RWPE1 (cell line): Measurements from ENCODE around the gene EIF1B.

Experiments used
- CTCF ChIA-PET: fragments of 350-600 bp; sonication (Branson Sonifier 250); formaldehyde crosslinking; extraction: SDS; loops from one replicate; lab custom pipeline; 2021; lab: Yijun Ruan, JAX
- POLR2A ChIA-PET: fragments of 400-600 bp; formaldehyde crosslinking; extraction: SDS; loops from one replicate; lab custom pipeline; 2020; ENCODE audit warnings: antibody characterized with exemption; ENCODE audit not compliant: low non-redundant PET; lab: Yijun Ruan, JAX
- DNase-seq: peaks from one replicate; pipeline ENCODE4 v3.0.0; 2012; ENCODE audit warnings: low spot score
- H3K27ac ChIP-seq: fragments of 450-650 bp; 2 replicates; pipeline ENCODE4 v1.5.1; 2017
- CTCF ChIP-seq: fragments of 450-650 bp; conservative IDR thresholded peaks from 2 replicates; pipeline ENCODE4 v1.5.1; 2017; ENCODE audit warnings: low read depth, mild to moderate bottlenecking

The EIF1B gene

GRCh38 chr3:40355410-40355809, 45.9 kb downstream of the EIF1B start:
- no peak for TF ChIP-seq CTCF
- ChIA-PET POLR2A (no interaction called here), CTCF (no interaction called here)
- H3K27ac ChIP-seq: no peak overlapping the region
- DNase-seq: no peak

- ChIA-PET CTCF (no interaction called here), POLR2A (no interaction called here)
- H3K27ac ChIP-seq: no peak overlapping the region
- no peak for TF ChIP-seq CTCF
- no peak for DNase-seq
Observed at GRCh38 chr3:40358454-40358853, 48.9 kb downstream of the EIF1B start.
